PC-3 (cell line): Measurements from ENCODE around the gene AEBP1. TPM values are rescaled to one million over a fixed set of nuclear protein-coding genes. Genes with fewer than 3 reads are reported as not detected.

ENCODE experiments used
- ATAC-seq: fragments of 200-7000 bp; cut with Tn5 transposase; 2 replicates; pipeline ENCODE4 v1.9.1; 2020; ENCODE audit warnings: mild to moderate bottlenecking, moderate library complexity
- BruUV-seq: library from RNA; stranded (reverse); fragments of 400-500 nt; replicated peaks from 2 replicates; lab custom pipeline; 2021; lab: Mats Ljungman, UMichigan
- CTCF ChIA-PET: fragments of 300-600 bp; sonication (Branson Sonifier 250); formaldehyde crosslinking; loops from one replicate; lab custom pipeline; 2022; ENCODE audit warnings: antibody characterized with exemption; lab: Charles Lee
- POLR2A ChIA-PET: fragments of 300-600 bp; sonication (Branson Sonifier 250); formaldehyde crosslinking; loops from one replicate; lab custom pipeline; 2022; ENCODE audit warnings: antibody characterized with exemption; ENCODE audit not compliant: unreplicated experiment; lab: Charles Lee
- DNase-seq: peaks from one replicate; pipeline ENCODE4 v3.0.0-alpha.2; 2015
- H2AFZ ChIP-seq: fragments of 300-600 bp; sonication (generic); 2 replicates; pipeline ENCODE4 v1.6.0; 2016; ENCODE audit warnings: antibody characterized with exemption, low read length
- H3F3A ChIP-seq: fragments of 300-600 bp; sonication (generic); one replicate; pipeline ENCODE4 v1.6.0; 2017; ENCODE audit warnings: antibody characterized with exemption, low read length, control low read depth, mild to moderate bottlenecking; ENCODE audit not compliant: unreplicated experiment
- H3K27ac ChIP-seq: fragments of 300-600 bp; sonication (generic); 2 replicates; pipeline ENCODE4 v1.5.1; 2016; ENCODE audit warnings: mild to moderate bottlenecking, low read length
- H3K27me3 ChIP-seq: fragments of 300-600 bp; sonication (generic); 2 replicates; pipeline ENCODE4 v1.6.1; 2016; ENCODE audit warnings: low read length, mixed read lengths
- H3K36me3 ChIP-seq: fragments of 300-600 bp; sonication (generic); 2 replicates; pipeline ENCODE4 v1.6.1; 2016; ENCODE audit warnings: low read depth, mixed run types, low read length, mixed read lengths
- H3K4me1 ChIP-seq: fragments of 300-600 bp; sonication (generic); 2 replicates; pipeline ENCODE4 v1.5.1; 2016; ENCODE audit warnings: low read length; ENCODE audit not compliant: insufficient read depth
- H3K4me2 ChIP-seq: fragments of 300-600 bp; sonication (generic); 2 replicates; pipeline ENCODE4 v1.6.0; 2016; ENCODE audit warnings: low read length
- H3K4me3 ChIP-seq: fragments of 300-600 bp; sonication (generic); 2 replicates; pipeline ENCODE4 v1.5.1; 2016; ENCODE audit warnings: mild to moderate bottlenecking, low read length, mixed read lengths
- H3K79me2 ChIP-seq: fragments of 300-600 bp; sonication (generic); 2 replicates; pipeline ENCODE4 v1.6.1; 2017; ENCODE audit warnings: low read length, mixed read lengths
- H3K9ac ChIP-seq: fragments of 300-600 bp; sonication (generic); 2 replicates; pipeline ENCODE4 v1.6.0; 2016; ENCODE audit warnings: mild to moderate bottlenecking, low read length
- H3K9me2 ChIP-seq: fragments of 300-600 bp; sonication (generic); replicated peaks from 2 replicates; pipeline ENCODE4 v1.6.1; 2016; ENCODE audit warnings: mixed run types, low read length, mixed read lengths
- H3K9me3 ChIP-seq: fragments of 300-600 bp; sonication (generic); 2 replicates; pipeline ENCODE4 v1.6.1; 2016; ENCODE audit warnings: low read length, mixed read lengths
- H4K20me1 ChIP-seq: fragments of 300-600 bp; sonication (generic); 2 replicates; pipeline ENCODE4 v1.6.1; 2016; ENCODE audit warnings: low read length, mixed read lengths
- EZH2 ChIP-seq: fragments of 300-600 bp; sonication (generic); IDR thresholded peaks from one replicate; pipeline ENCODE4 v1.6.1; 2017; ENCODE audit warnings: antibody characterized with exemption, mild to moderate bottlenecking, low read length; ENCODE audit not compliant: unreplicated experiment
- EZH2phosphoT487 ChIP-seq: fragments of 300-600 bp; sonication (generic); IDR thresholded peaks from 2 replicates; pipeline ENCODE4 v1.6.1; 2018; ENCODE audit warnings: mild to moderate bottlenecking, antibody characterized with exemption, low read length, borderline replicate concordance
- intact Hi-C: fragments of 100-400 bp; cut with micrococcal nuclease; formaldehyde crosslinking; loops from 2 replicates; pipeline ENCODE4 v1.9.0; 2023
- total RNA-seq: library from RNA; depleted of rRNA; stranded (reverse); fragments of >200 nt; gene quantifications from 2 replicates; pipeline ENCODE4 v1.2.3, GENCODE V29; 2014
- TF ChIP-seq, protein P1 (sequence below): fragments of 300-600 bp; sonication (generic); conservative IDR thresholded peaks from 2 replicates; pipeline ENCODE4 v1.5.1; 2017; ENCODE audit warnings: antibody characterized with exemption, low read depth, mild to moderate bottlenecking, low read length

AEBP1 gene
- total RNA-seq, 1 experiment from 2014 or later = not detected

DNA sequence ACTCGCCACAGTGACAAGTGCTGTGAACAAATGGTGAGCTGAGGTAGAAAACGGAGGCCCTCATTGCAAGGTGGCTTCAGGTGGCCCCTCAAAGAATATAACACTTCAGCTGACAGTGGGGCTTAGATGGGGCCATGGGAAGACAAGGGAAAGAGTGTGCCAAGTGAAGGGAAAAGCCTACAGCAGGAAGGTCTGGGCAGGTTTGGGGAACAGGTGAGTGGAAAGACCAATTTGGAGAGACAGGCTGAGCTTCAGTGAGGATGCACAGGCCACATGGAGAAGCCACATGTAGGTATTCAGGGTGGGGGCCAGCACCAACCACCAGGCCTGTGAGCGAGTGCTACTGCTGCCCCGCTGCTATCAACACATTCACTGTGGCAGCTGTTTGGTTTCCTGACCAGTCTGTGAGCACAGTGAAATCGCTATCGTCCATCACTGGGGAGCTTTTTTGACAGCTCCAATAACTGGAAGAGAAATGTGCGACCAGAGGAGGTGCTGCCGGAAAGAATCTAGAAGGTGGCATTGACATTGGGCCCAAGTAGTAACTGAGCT is 15.8 kb downstream of the AEBP1 start:
- no peak overlapping the region for H3K27ac ChIP-seq
- peaks cover 38% of the 10 kb centered on the region for H3K79me2 ChIP-seq
- DNase-seq = no peak
- ChIA-PET CTCF (no interaction called here), POLR2A (no interaction called here)
- peaks cover 23% of the 10 kb centered on the region for H3K36me3 ChIP-seq
- peaks cover 20% of the 10 kb centered on the region for H3K4me1 ChIP-seq
- no peak overlapping the region for H3K9ac ChIP-seq
- H3K4me2 ChIP-seq = no peak overlapping the region
- no TSS peak for BruUV-seq
- no peak overlapping the region for H3K4me3 ChIP-seq
- H3K9me2 ChIP-seq = no peaks in the 10 kb centered on the region
- no peak for TF ChIP-seq EZH2phosphoT487
- no peak for TF ChIP-seq EZH2
- TF ChIP-seq, protein P1, sequence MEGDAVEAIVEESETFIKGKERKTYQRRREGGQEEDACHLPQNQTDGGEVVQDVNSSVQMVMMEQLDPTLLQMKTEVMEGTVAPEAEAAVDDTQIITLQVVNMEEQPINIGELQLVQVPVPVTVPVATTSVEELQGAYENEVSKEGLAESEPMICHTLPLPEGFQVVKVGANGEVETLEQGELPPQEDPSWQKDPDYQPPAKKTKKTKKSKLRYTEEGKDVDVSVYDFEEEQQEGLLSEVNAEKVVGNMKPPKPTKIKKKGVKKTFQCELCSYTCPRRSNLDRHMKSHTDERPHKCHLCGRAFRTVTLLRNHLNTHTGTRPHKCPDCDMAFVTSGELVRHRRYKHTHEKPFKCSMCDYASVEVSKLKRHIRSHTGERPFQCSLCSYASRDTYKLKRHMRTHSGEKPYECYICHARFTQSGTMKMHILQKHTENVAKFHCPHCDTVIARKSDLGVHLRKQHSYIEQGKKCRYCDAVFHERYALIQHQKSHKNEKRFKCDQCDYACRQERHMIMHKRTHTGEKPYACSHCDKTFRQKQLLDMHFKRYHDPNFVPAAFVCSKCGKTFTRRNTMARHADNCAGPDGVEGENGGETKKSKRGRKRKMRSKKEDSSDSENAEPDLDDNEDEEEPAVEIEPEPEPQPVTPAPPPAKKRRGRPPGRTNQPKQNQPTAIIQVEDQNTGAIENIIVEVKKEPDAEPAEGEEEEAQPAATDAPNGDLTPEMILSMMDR = no peak
- H4K20me1 ChIP-seq = no peaks in the 10 kb centered on the region
- intact Hi-C loops = no loop called here
- H3F3A ChIP-seq = no peaks in the 10 kb centered on the region
- no peak overlapping the region for H2AFZ ChIP-seq
- H3K9me3 ChIP-seq = no peaks in the 10 kb centered on the region
- no peaks in the 10 kb centered on the region for H3K27me3 ChIP-seq
- no peak for ATAC-seq

DNA sequence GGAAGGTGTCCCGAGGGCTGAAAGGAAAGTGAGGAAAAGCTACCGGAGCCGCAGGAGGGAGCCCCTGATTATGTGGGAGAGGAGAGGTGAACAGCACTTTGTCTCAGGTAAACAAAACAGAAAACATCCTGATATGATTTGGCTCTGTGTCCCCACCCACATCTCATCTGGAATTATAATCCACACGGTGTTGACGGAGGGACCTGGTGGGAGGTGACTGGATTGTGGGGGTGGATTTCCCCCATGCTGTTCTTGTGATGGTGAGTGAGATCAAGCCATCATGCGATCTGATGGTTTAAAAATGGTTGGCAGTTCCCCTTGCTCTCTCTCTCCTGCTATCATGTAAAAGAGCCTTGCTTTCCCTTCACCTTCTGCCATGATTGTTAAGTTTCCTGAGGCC is 16.2 kb downstream of the AEBP1 start:
- DNase-seq = no peak
- Histone ChIP-seq H3K36me3 (peaks cover 21% of the 10 kb centered on the region; the same call in 1 of the 2 replicates), H3F3A (no peaks in the 10 kb centered on the region), H3K27ac (no peak overlapping the region), H3K4me2 (no peak overlapping the region), H2AFZ (no peak overlapping the region), H3K4me3 (no peak overlapping the region), H4K20me1 (no peaks in the 10 kb centered on the region), H3K9ac (no peak overlapping the region), H3K79me2 (peaks cover 38% of the 10 kb centered on the region), H3K9me3 (no peaks in the 10 kb centered on the region), H3K9me2 (no peaks in the 10 kb centered on the region), H3K27me3 (no peaks in the 10 kb centered on the region), H3K4me1 (peaks cover 20% of the 10 kb centered on the region)
- ATAC-seq = no peak
- CTCF ChIA-PET = no interaction called here
- BruUV-seq = no TSS peak
- intact Hi-C loops = no loop called here
- POLR2A ChIA-PET = no interaction called here
- TF ChIP-seq, protein P1 = no peak
- TF ChIP-seq EZH2phosphoT487 (no peak), EZH2 (no peak)

DNA sequence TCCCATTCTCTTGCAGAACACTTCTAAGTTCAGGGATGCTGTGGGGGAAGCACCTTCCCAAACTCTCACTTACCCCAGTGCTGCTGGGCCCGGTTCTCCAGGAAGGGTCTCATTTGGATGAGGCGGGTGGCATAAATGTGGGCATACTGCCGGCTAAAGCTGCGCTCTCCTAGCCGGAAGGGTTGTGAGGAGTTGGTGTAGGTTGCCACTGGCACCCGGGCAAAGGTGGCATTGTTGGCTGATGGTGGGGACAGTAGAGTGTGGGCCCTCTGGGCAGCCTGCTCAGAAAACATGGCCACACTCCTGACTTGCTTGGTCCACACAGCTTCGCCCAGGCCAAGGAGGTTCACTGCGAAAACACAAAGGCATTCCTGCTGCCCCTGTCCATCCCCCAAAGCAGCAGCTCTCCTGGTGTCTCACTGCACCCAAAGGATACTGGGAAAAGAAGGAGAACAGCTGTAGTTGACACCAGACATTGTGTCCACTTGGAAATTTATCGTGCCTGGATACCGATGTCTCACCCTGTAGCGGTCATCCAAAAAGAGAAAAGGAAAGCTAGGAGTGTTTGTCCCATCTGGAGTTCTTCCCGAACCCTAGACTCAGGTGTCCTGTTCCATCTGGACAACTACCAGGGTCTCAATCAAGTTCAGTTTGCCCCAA is 17.7 kb downstream of the AEBP1 start:
- ATAC-seq = no peak
- Histone ChIP-seq H4K20me1 (no peaks in the 10 kb centered on the region), H3K9me3 (no peaks in the 10 kb centered on the region), H3K27me3 (no peaks in the 10 kb centered on the region), H3K36me3 (peaks cover 21% of the 10 kb centered on the region; the same call in 1 of the 2 replicates), H3K4me2 (peak overlapping the region; percentile 97), H3K9me2 (no peaks in the 10 kb centered on the region), H3F3A (no peaks in the 10 kb centered on the region), H3K27ac (no peak overlapping the region), H3K4me3 (peak overlapping the region; percentile 81; the same call in 1 of the 2 replicates), H2AFZ (no peak overlapping the region), H3K4me1 (peaks cover 20% of the 10 kb centered on the region), H3K9ac (peak overlapping the region; percentile 93; the same call in 1 of the 2 replicates), H3K79me2 (peaks cover 38% of the 10 kb centered on the region)
- BruUV-seq = no TSS peak
- POLR2A ChIA-PET = no interaction called here
- TF ChIP-seq EZH2 (no peak), EZH2phosphoT487 (no peak)
- TF ChIP-seq, protein P1 = no peak
- intact Hi-C loops = loop anchor here (2.0 kb wide), 1 partner anchor 39 kb away; the partner anchor contains the start of gene POLM
- CTCF ChIA-PET = no interaction called here
- DNase-seq = no peak
